HEK293T (cell line): ENCODE results near the gene ZNF274.
"Not testable (repeated sequence)": the region's sequence is repeated elsewhere in the genome, so short reads cannot be mapped to it uniquely, and the experiment has no call there.

Experiments used
- CTCF ChIA-PET: fragments of 350-600 bp; formaldehyde crosslinking; extraction: SDS; loops from one replicate; lab custom pipeline; 2021; ENCODE audit warnings: antibody characterized with exemption, inconsistent platforms; lab: Yijun Ruan, JAX
- POLR2A ChIA-PET: fragments of 350-600 bp; formaldehyde crosslinking; extraction: SDS; loops from one replicate; lab custom pipeline; 2020; ENCODE audit warnings: antibody characterized with exemption, inconsistent platforms; lab: Yijun Ruan, JAX
- DNase-seq: peaks from one replicate; pipeline ENCODE4 v3.0.0; 2012; ENCODE audit warnings: mixed read lengths; ENCODE audit errors: extremely low spot score
- ARNT ChIP-seq: fragments of 450-650 bp; IDR thresholded peaks from 2 replicates; pipeline ENCODE4 v1.6.1; 2017; ENCODE audit warnings: mild to moderate bottlenecking
- BHLHE40 ChIP-seq: fragments of 450-650 bp; IDR thresholded peaks from 2 replicates; pipeline ENCODE4 v1.6.1; 2016; ENCODE audit warnings: mild to moderate bottlenecking, moderate library complexity, borderline replicate concordance
- CTBP1 ChIP-seq: fragments of 450-650 bp; IDR thresholded peaks from 2 replicates; pipeline ENCODE4 v1.6.1; 2016; ENCODE audit warnings: borderline replicate concordance
- ELF4 ChIP-seq: fragments of 450-650 bp; IDR thresholded peaks from 2 replicates; pipeline ENCODE4 v1.6.1; 2017; ENCODE audit warnings: antibody characterized with exemption
- FOXA1 ChIP-seq: fragments of 450-650 bp; IDR thresholded peaks from 2 replicates; pipeline ENCODE4 v1.6.1; 2016; ENCODE audit warnings: mild to moderate bottlenecking
- FOXK2 ChIP-seq: fragments of 450-650 bp; IDR thresholded peaks from 2 replicates; pipeline ENCODE4 v1.6.1; 2016; ENCODE audit warnings: mild to moderate bottlenecking
- FOXM1 ChIP-seq: fragments of 450-650 bp; IDR thresholded peaks from 2 replicates; pipeline ENCODE4 v1.6.1; 2017; ENCODE audit warnings: mild to moderate bottlenecking, borderline replicate concordance
- HDGF ChIP-seq: fragments of 450-650 bp; IDR thresholded peaks from 2 replicates; pipeline ENCODE4 v1.6.1; 2017; ENCODE audit warnings: antibody characterized with exemption, borderline replicate concordance
- L3MBTL2 ChIP-seq: fragments of 450-650 bp; conservative IDR thresholded peaks from 2 replicates; pipeline ENCODE4 v1.6.1; 2016; ENCODE audit warnings: mild to moderate bottlenecking
- LEF1 ChIP-seq: fragments of 450-650 bp; IDR thresholded peaks from 2 replicates; pipeline ENCODE4 v1.6.1; 2017; ENCODE audit warnings: mild to moderate bottlenecking, borderline replicate concordance
- NFRKB ChIP-seq: fragments of 450-650 bp; IDR thresholded peaks from 2 replicates; pipeline ENCODE4 v1.6.1; 2016; ENCODE audit warnings: mild to moderate bottlenecking, moderate library complexity
- PKNOX1 ChIP-seq: fragments of 450-650 bp; IDR thresholded peaks from 2 replicates; pipeline ENCODE4 v1.6.1; 2016
- SP1 ChIP-seq: fragments of 450-650 bp; IDR thresholded peaks from 2 replicates; pipeline ENCODE4 v1.6.1; 2017
- SUZ12 ChIP-seq: fragments of 450-650 bp; IDR thresholded peaks from 2 replicates; pipeline ENCODE4 v1.6.1; 2016; ENCODE audit warnings: mild to moderate bottlenecking
- TARDBP ChIP-seq: fragments of 450-650 bp; IDR thresholded peaks from 2 replicates; pipeline ENCODE4 v1.6.1; 2016
- ZNF384 ChIP-seq: fragments of 450-650 bp; IDR thresholded peaks from 2 replicates; pipeline ENCODE4 v1.6.1; 2016

The ZNF274 gene

DNA sequence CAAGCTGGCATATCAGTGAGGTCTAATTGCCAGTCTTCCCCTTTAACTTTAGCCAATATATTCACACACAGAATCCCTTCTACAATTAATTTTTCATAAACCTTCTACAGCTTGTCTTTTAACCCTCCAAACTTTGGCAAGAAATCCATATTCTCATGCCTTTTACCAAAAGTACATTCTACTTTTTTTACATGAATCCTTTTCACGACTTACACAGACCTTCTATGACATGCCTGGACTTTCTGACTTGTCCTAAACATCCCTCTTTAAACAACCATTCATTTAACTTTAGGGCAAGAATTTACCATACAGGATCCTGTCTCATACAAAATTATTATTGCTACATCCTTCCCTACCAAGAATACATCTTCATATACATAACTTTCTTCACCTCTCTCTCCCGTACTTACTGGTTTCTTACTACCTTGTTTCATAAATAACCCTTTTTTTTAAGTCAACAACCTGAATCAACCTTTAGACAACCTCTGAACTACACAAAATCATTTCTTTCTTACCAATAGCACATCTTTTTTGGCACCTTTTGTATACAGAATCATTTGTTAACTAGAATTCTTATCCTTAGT is 69.3 kb downstream of the ZNF274 start:
- DNase-seq: no peak
- POLR2A ChIA-PET: no interaction called here
- CTCF ChIA-PET: no interaction called here
- TF ChIP-seq NFRKB: no peak
- no peak for TF ChIP-seq L3MBTL2
- TF ChIP-seq ELF4: no peak
- no peak for TF ChIP-seq ZNF384
- TF ChIP-seq BHLHE40: no peak
- no peak for TF ChIP-seq LEF1
- no peak for TF ChIP-seq HDGF
- no peak for TF ChIP-seq FOXA1
- TF ChIP-seq TARDBP: no peak
- no peak for TF ChIP-seq FOXM1
- TF ChIP-seq FOXK2: no peak
- TF ChIP-seq ARNT: no peak
- no peak for TF ChIP-seq PKNOX1
- TF ChIP-seq SP1: no peak
- no peak for TF ChIP-seq CTBP1
- TF ChIP-seq SUZ12: no peak

- CTCF ChIA-PET, DNase-seq, POLR2A ChIA-PET: not testable (repeated sequence)
These were observed 75.4 kb downstream of the ZNF274 start for GRCh38 chr19:58258259-58258658.

GRCh38 chr19:58261600-58261967 is 78.7 kb downstream of the ZNF274 start:
- DNase-seq: no peak
- TF ChIP-seq ARNT (no peak), SP1 (no peak), BHLHE40 (no peak), FOXM1 (no peak), FOXK2 (no peak)
- ChIA-PET CTCF (no interaction called here), POLR2A (no interaction called here)

- ChIA-PET CTCF (no interaction called here), POLR2A (no interaction called here)
- TF ChIP-seq ZNF384 (no peak), ELF4 (no peak)
- no peak for DNase-seq
These were observed 79.4 kb downstream of the ZNF274 start for GRCh38 chr19:58261968-58262921.

- no peak for DNase-seq
- ChIA-PET CTCF (no interaction called here), POLR2A (no interaction called here)
- no peak for TF ChIP-seq ARNT
- no peak for TF ChIP-seq FOXM1
- no peak for TF ChIP-seq PKNOX1
- no peak for TF ChIP-seq BHLHE40
- no peak for TF ChIP-seq ELF4
- TF ChIP-seq FOXK2: no peak
- no peak for TF ChIP-seq FOXA1
- TF ChIP-seq SUZ12: no peak
- TF ChIP-seq L3MBTL2: no peak
- no peak for TF ChIP-seq NFRKB
These were observed 80.0 kb downstream of the ZNF274 start for GRCh38 chr19:58262922-58263296.
